GM19395 (cell line): ENCODE data around the gene ARFIP1.
"Not testable (repeated sequence)": the region's sequence is repeated elsewhere in the genome, so short reads cannot be mapped to it uniquely, and the experiment has no call there.

Experiments
- ATAC-seq: cut with Tn5 transposase; IDR thresholded peaks from one replicate; pipeline ENCODE4 v1.9.1; 2021; ENCODE audit warnings: mild to moderate bottlenecking, moderate library complexity; ENCODE audit not compliant: unreplicated experiment

ARFIP1 gene

GRCh38 chr4:152785639-152786615, 6.2 kb downstream of the ARFIP1 start:
- no peak for ATAC-seq

- no peak for ATAC-seq
Measured at GRCh38 chr4:152786627-152787026, 6.9 kb downstream of the ARFIP1 start.

- no peak for ATAC-seq
Measured at GRCh38 chr4:152795891-152796290, 16.1 kb downstream of the ARFIP1 start.

GRCh38 chr4:152803541-152803940, 23.8 kb downstream of the ARFIP1 start:
- ATAC-seq = no peak

GRCh38 chr4:152805071-152805650, 25.4 kb downstream of the ARFIP1 start:
- no peak for ATAC-seq

GRCh38 chr4:152805818-152806217, 26.1 kb downstream of the ARFIP1 start:
- no peak for ATAC-seq

- ATAC-seq = no peak
Measured at GRCh38 chr4:152806501-152807125, 26.9 kb downstream of the ARFIP1 start.

- no peak for ATAC-seq
Measured at GRCh38 chr4:152807294-152807829, 27.6 kb downstream of the ARFIP1 start.

- ATAC-seq = no peak
Measured at GRCh38 chr4:152808670-152809069, 28.9 kb downstream of the ARFIP1 start.

- ATAC-seq = no peak
Measured at GRCh38 chr4:152810715-152811287, 31.0 kb downstream of the ARFIP1 start.

GRCh38 chr4:152815078-152815477, 35.3 kb downstream of the ARFIP1 start:
- no peak for ATAC-seq

GRCh38 chr4:152817331-152817730, 37.6 kb downstream of the ARFIP1 start:
- no peak for ATAC-seq

GRCh38 chr4:152819026-152819645, 39.4 kb downstream of the ARFIP1 start:
- ATAC-seq = no peak

GRCh38 chr4:152820073-152820472, 40.3 kb downstream of the ARFIP1 start:
- no peak for ATAC-seq

GRCh38 chr4:152822323-152822722, 42.6 kb downstream of the ARFIP1 start:
- ATAC-seq = no peak

GRCh38 chr4:152824561-152824960, 44.8 kb downstream of the ARFIP1 start:
- ATAC-seq = no peak

GRCh38 chr4:152825336-152825735, 45.6 kb downstream of the ARFIP1 start:
- ATAC-seq = no peak

- no peak for ATAC-seq
Measured at GRCh38 chr4:152828122-152828521, 48.4 kb downstream of the ARFIP1 start.

- no peak for ATAC-seq
Measured at GRCh38 chr4:152831416-152831815, 51.7 kb downstream of the ARFIP1 start.

GRCh38 chr4:152836936-152837335, 57.2 kb downstream of the ARFIP1 start:
- ATAC-seq = no peak

- ATAC-seq = not testable (repeated sequence)
Measured at GRCh38 chr4:152839729-152840128, 60.0 kb downstream of the ARFIP1 start.
